ENCODE measurements around the gene EEF2. TPM values are rescaled to one million over a fixed set of nuclear protein-coding genes. Genes with fewer than 3 reads are reported as not detected.

Gene EEF2
- total RNA-seq, 1 experiment from 2014 or later = 3,615 TPM

- Histone ChIP-seq H3K23me2 (ENCODE audit: insufficient read length, low read depth, low read length, poor library complexity, severe bottlenecking) (peaks cover 7% of the 10 kb centered on the region), H2AFZ (ENCODE audit: low read length) (no peak overlapping the region), H3K4ac (ENCODE audit: low read depth, low read length) (no peak overlapping the region), H2AK5ac (ENCODE audit: insufficient read length, low read length) (no peak overlapping the region), H3K9ac (ENCODE audit: extremely low read depth, insufficient read length, low read length) (no peak overlapping the region), H3K27ac (ENCODE audit: insufficient read length, low read depth, low read length) (no peak overlapping the region), H3K79me2 (ENCODE audit: insufficient read depth, low read length) (no peaks in the 10 kb centered on the region; the same call in 1 of the 2 replicates), H3K9me3 (ENCODE audit: control insufficient read depth, low read depth, low read length) (no peaks in the 10 kb centered on the region), H3K18ac (ENCODE audit: insufficient read length, low read depth, low read length) (no peak overlapping the region), H2BK5ac (ENCODE audit: insufficient read length, low read length) (no peak overlapping the region), H2BK120ac (ENCODE audit: low read depth, low read length, poor library complexity, severe bottlenecking) (no peak overlapping the region), H4K20me1 (ENCODE audit: control insufficient read depth, insufficient read depth, insufficient read length) (no peaks in the 10 kb centered on the region), H3K4me2 (ENCODE audit: insufficient read depth, insufficient read length, low read length) (no peak overlapping the region), H2BK20ac (ENCODE audit: low read depth, low read length, poor library complexity, severe bottlenecking) (no peak overlapping the region), H3K79me1 (ENCODE audit: insufficient read depth, low read depth, low read length, poor library complexity, severe bottlenecking) (no peaks in the 10 kb centered on the region), H3K14ac (ENCODE audit: insufficient read depth, low read length) (no peak overlapping the region), H3K23ac (ENCODE audit: insufficient read length, low read depth, low read length) (no peak overlapping the region), H2BK15ac (ENCODE audit: low read depth, low read length) (no peak overlapping the region), H3K56ac (ENCODE audit: insufficient read length, low read depth, low read length) (no peak overlapping the region), H4K5ac (ENCODE audit: insufficient read length, low read depth, low read length) (no peak overlapping the region), H3K27me3 (ENCODE audit: insufficient read depth, low read length) (no peaks in the 10 kb centered on the region), H3T11ph (ENCODE audit: low read length) (no peak overlapping the region), H3K4me1 (ENCODE audit: insufficient read depth, low read length) (no peaks in the 10 kb centered on the region), H4K91ac (ENCODE audit: insufficient read length, low read depth, low read length) (no peak overlapping the region), H4K8ac (replicated peaks; ENCODE audit: insufficient read length, low read depth, low read length) (no peak overlapping the region), H2BK12ac (ENCODE audit: insufficient read length, low read depth, low read length) (no peak overlapping the region)
- Mint-ChIP-seq H3K9me3 (no peaks in the 10 kb centered on the region), H3K27me3 (ENCODE audit: low read depth) (peaks cover 3% of the 10 kb centered on the region), H3K4me1 (peaks cover 0 to 3% of the 10 kb centered on the region in 2 experiments; a peak in 1 of 4 replicates), H3K36me3 (ENCODE audit: insufficient read depth in 1 of 3, low read depth in 3 of 3) (no peaks in the 10 kb centered on the region), H3K27ac (peak overlapping the region in 2 of 3 experiments; percentile 52 to 66; a peak in 2 of 7 replicates), H3K4me3 (no peak overlapping the region)
- TF ChIP-seq, protein P1, sequence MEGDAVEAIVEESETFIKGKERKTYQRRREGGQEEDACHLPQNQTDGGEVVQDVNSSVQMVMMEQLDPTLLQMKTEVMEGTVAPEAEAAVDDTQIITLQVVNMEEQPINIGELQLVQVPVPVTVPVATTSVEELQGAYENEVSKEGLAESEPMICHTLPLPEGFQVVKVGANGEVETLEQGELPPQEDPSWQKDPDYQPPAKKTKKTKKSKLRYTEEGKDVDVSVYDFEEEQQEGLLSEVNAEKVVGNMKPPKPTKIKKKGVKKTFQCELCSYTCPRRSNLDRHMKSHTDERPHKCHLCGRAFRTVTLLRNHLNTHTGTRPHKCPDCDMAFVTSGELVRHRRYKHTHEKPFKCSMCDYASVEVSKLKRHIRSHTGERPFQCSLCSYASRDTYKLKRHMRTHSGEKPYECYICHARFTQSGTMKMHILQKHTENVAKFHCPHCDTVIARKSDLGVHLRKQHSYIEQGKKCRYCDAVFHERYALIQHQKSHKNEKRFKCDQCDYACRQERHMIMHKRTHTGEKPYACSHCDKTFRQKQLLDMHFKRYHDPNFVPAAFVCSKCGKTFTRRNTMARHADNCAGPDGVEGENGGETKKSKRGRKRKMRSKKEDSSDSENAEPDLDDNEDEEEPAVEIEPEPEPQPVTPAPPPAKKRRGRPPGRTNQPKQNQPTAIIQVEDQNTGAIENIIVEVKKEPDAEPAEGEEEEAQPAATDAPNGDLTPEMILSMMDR (conservative IDR thresholded peaks at IDR 0.05) = no peak
- DNase-seq = no peak
- WGBS (ENCODE audit: extremely low coverage, insufficient read length, low lambda C conversion rate) = no CpG with 5 or more reads among the region's 8 CpGs
Observed at GRCh38 chr19:3931041-3931440, 54.2 kb downstream of the EEF2 start.

Small RNAs within 50 kb of the gene (microRNA-seq; reads per million reads assigned to microRNA genes)
- not detected for gene MIR637 (ENCODE audit: borderline microRNAs expressed)

Other genes starting within 250 kb of the EEF2 start
- 21.3 and 21.8 TPM in 2 replicates for gene APBA3, start 223.8 kb downstream of the EEF2 start, total RNA-seq (2021)
- 60.0 and 65.5 TPM in 2 replicates for gene MRPL54, start 222.8 kb downstream of the EEF2 start, total RNA-seq (2021)
- not detected in 2 replicates for gene RAX2, start 213.2 kb downstream of the EEF2 start, total RNA-seq (2021)
- 11.0 and 13.5 TPM in 2 replicates for gene MATK, start 199.1 kb downstream of the EEF2 start, total RNA-seq (2021)
- 18.3 and 18.5 TPM in 2 replicates for gene ZFR2, start 116.4 kb downstream of the EEF2 start, total RNA-seq (2021)
- gene ATCAY, start 104.8 kb downstream of the EEF2 start, total RNA-seq (2021) = 12.2 and 13.9 TPM in 2 replicates
- 60.0 and 62.7 TPM in 2 replicates for gene NMRK2, start 52.4 kb downstream of the EEF2 start, total RNA-seq (2021)
- 114 and 121 TPM in 2 replicates for gene DAPK3, start 14.4 kb downstream of the EEF2 start, total RNA-seq (2021)
- 52.0 and 59.4 TPM in 2 replicates for gene PIAS4, start 22.3 kb upstream of the EEF2 start, total RNA-seq (2021)
- 22.8 and 24.9 TPM in 2 replicates for gene ZBTB7A, start 81.4 kb upstream of the EEF2 start, total RNA-seq (2021)
- 167 and 169 TPM in 2 replicates for gene MAP2K2, start 138.7 kb upstream of the EEF2 start, total RNA-seq (2021)
- gene CREB3L3, start 168.2 kb upstream of the EEF2 start, total RNA-seq (2021) = 0.15 TPM in 1 of 2 replicates, not detected in the other
- 24.9 and 27.0 TPM in 2 replicates for gene SIRT6, start 197.1 kb upstream of the EEF2 start, total RNA-seq (2021)
- 2.4 and 2.8 TPM in 2 replicates for gene ANKRD24, start 197.2 kb upstream of the EEF2 start, total RNA-seq (2021)
- gene EBI3, start 244.1 kb upstream of the EEF2 start, total RNA-seq (2021) = 1.2 and 1.4 TPM in 2 replicates

Data from H9 (cell line).